Hepatocyte (in vitro differentiated cells): Measurements from ENCODE around the gene OR6K3.

Source experiments
- CTCF ChIP-seq: fragments of 200-600 bp; sonication (generic); IDR thresholded peaks from 2 replicates; pipeline ENCODE4 v1.5.1; 2016; ENCODE audit warnings: antibody characterized with exemption, mild to moderate bottlenecking; ENCODE audit not compliant: poor library complexity
- EZH2 ChIP-seq: fragments of 200-600 bp; sonication (generic); IDR thresholded peaks from 2 replicates; pipeline ENCODE4 v1.6.1; 2016; ENCODE audit warnings: antibody characterized with exemption, mild to moderate bottlenecking, borderline replicate concordance
- EZH2phosphoT487 ChIP-seq: fragments of 200-600 bp; sonication (generic); IDR thresholded peaks from one replicate; pipeline ENCODE4 v1.6.1; 2018; ENCODE audit warnings: antibody characterized with exemption, mild to moderate bottlenecking, low read depth, moderate library complexity; ENCODE audit not compliant: unreplicated experiment, severe bottlenecking

GRCh38 chr1:158724442-158724841, 3.9 kb upstream of the OR6K3 start:
- TF ChIP-seq CTCF (no peak), EZH2 (no peak), EZH2phosphoT487 (no peak)
